HEK293 (cell line): Measurements from ENCODE around the gene TEKT5.

Source experiments
- CTCF ChIA-PET: fragments of 350-600 bp; formaldehyde crosslinking; extraction: SDS; loops from one replicate; lab custom pipeline; 2021; ENCODE audit warnings: antibody characterized with exemption; lab: Yijun Ruan, JAX
- POLR2A ChIA-PET: fragments of 300-600 bp; formaldehyde crosslinking; extraction: SDS; loops from one replicate; lab custom pipeline; 2020; ENCODE audit warnings: antibody characterized with exemption, inconsistent platforms; lab: Yijun Ruan, JAX
- H3K27ac ChIP-seq: fragments of 200-500 bp; sonication (Bioruptor generic); 2 replicates; pipeline ENCODE4 v1.5.1; 2014; ENCODE audit warnings: low read depth, low read length, control low read depth, inconsistent platforms; ENCODE audit errors: extremely low read depth
- H3K36me3 ChIP-seq, 2 experiments: fragments of 200-500 bp in 1 of 2; sonication (Bioruptor generic) in 1 of 2; 1 replicate in 1 of 2; 2 replicates in 1 of 2; pipeline ENCODE4 v1.5.1; 2014 to 2017; ENCODE audit warnings: inconsistent platforms in 2 of 2, low read length in 2 of 2; ENCODE audit not compliant: control insufficient read depth in 2 of 2, insufficient read depth in 1 of 2
- H3K4me1 ChIP-seq: fragments of 200-500 bp; sonication (Bioruptor generic); 2 replicates; pipeline ENCODE4 v1.5.1; 2014; ENCODE audit warnings: mild to moderate bottlenecking, low read length, inconsistent platforms; ENCODE audit not compliant: control insufficient read depth, insufficient read depth
- H3K4me3 ChIP-seq: 2 replicates; pipeline ENCODE4 v1.5.1; 2011; ENCODE audit warnings: low read depth, mild to moderate bottlenecking, control low read depth, low read length, moderate library complexity
- H3K9me3 ChIP-seq: fragments of 200-500 bp; sonication (Bioruptor generic); 2 replicates; pipeline ENCODE4 v1.5.1; 2014; ENCODE audit warnings: low read depth, low read length, inconsistent platforms; ENCODE audit not compliant: control insufficient read depth, insufficient read depth
- FEZF1 ChIP-seq: fragments of 450-650 bp; formaldehyde crosslinking; IDR thresholded peaks from 2 replicates; pipeline ENCODE4 v1.5.1; 2016; ENCODE audit warnings: missing biosample characterization, missing genetic modification characterization
- IKZF3 ChIP-seq: fragments of 450-650 bp; IDR thresholded peaks from 2 replicates; pipeline ENCODE4 v1.5.0; 2018; ENCODE audit warnings: missing biosample characterization, mild to moderate bottlenecking, missing genetic modification characterization, moderate library complexity
- KLF7 ChIP-seq: fragments of 450-650 bp; formaldehyde crosslinking; IDR thresholded peaks from 2 replicates; pipeline ENCODE4 v1.5.1; 2016; ENCODE audit warnings: missing biosample characterization, missing genetic modification characterization, borderline replicate concordance
- PRDM4 ChIP-seq: fragments of 450-650 bp; formaldehyde crosslinking; IDR thresholded peaks from 2 replicates; pipeline ENCODE4 v1.5.1; 2017; ENCODE audit warnings: missing biosample characterization, missing genetic modification characterization
- ZNF112 ChIP-seq: fragments of 450-650 bp; formaldehyde crosslinking; IDR thresholded peaks from 2 replicates; pipeline ENCODE4 v1.5.0; 2017; ENCODE audit warnings: missing biosample characterization, missing genetic modification characterization
- ZNF114 ChIP-seq: fragments of 450-650 bp; formaldehyde crosslinking; IDR thresholded peaks from 2 replicates; pipeline ENCODE4 v1.5.0; 2017; ENCODE audit warnings: missing biosample characterization, missing genetic modification characterization
- ZNF248 ChIP-seq: fragments of 450-650 bp; formaldehyde crosslinking; IDR thresholded peaks from 2 replicates; pipeline ENCODE4 v1.5.1; 2017; ENCODE audit warnings: missing biosample characterization, missing genetic modification characterization
- ZNF302 ChIP-seq: fragments of 450-650 bp; formaldehyde crosslinking; IDR thresholded peaks from 2 replicates; pipeline ENCODE4 v1.5.1; 2016; ENCODE audit warnings: missing biosample characterization, missing genetic modification characterization, low read depth
- ZNF391 ChIP-seq: fragments of 450-650 bp; formaldehyde crosslinking; IDR thresholded peaks from 2 replicates; pipeline ENCODE4 v1.5.1; 2016; ENCODE audit warnings: low read depth, missing biosample characterization, missing genetic modification characterization, borderline replicate concordance
- ZNF433 ChIP-seq: fragments of 450-650 bp; formaldehyde crosslinking; IDR thresholded peaks from 2 replicates; pipeline ENCODE4 v1.5.1; 2016; ENCODE audit warnings: missing biosample characterization, missing genetic modification characterization, low read depth
- ZNF48 ChIP-seq: fragments of 450-650 bp; formaldehyde crosslinking; IDR thresholded peaks from 2 replicates; pipeline ENCODE4 v1.5.1; 2016; ENCODE audit warnings: missing biosample characterization, missing genetic modification characterization
- ZNF514 ChIP-seq: fragments of 450-650 bp; formaldehyde crosslinking; IDR thresholded peaks from 2 replicates; pipeline ENCODE4 v1.5.1; 2016; ENCODE audit warnings: missing biosample characterization, missing genetic modification characterization
- ZNF558 ChIP-seq: fragments of 450-650 bp; formaldehyde crosslinking; IDR thresholded peaks from 2 replicates; pipeline ENCODE4 v1.5.1; 2016; ENCODE audit warnings: missing biosample characterization, missing genetic modification characterization
- ZNF623 ChIP-seq: fragments of 450-650 bp; formaldehyde crosslinking; IDR thresholded peaks from 2 replicates; pipeline ENCODE4 v1.5.1; 2016; ENCODE audit warnings: missing biosample characterization, missing genetic modification characterization
- ZNF677 ChIP-seq: fragments of 450-650 bp; IDR thresholded peaks from 2 replicates; pipeline ENCODE4 v1.5.0; 2018; ENCODE audit warnings: missing biosample characterization, mild to moderate bottlenecking, missing genetic modification characterization, moderate library complexity
- ZNF830 ChIP-seq: fragments of 450-650 bp; IDR thresholded peaks from 2 replicates; pipeline ENCODE4 v1.5.0; 2018; ENCODE audit warnings: missing biosample characterization, missing genetic modification characterization, low read depth, mild to moderate bottlenecking, moderate library complexity
- ZSCAN23 ChIP-seq: fragments of 450-650 bp; formaldehyde crosslinking; IDR thresholded peaks from 2 replicates; pipeline ENCODE4 v1.5.1; 2016; ENCODE audit warnings: missing biosample characterization, missing genetic modification characterization
- TF ChIP-seq, protein P1 (sequence below): fragments of 450-650 bp; formaldehyde crosslinking; IDR thresholded peaks from 2 replicates; pipeline ENCODE4 v1.5.1; 2016; ENCODE audit warnings: missing biosample characterization, missing genetic modification characterization
- TF ChIP-seq, protein P2 (sequence below): fragments of 450-650 bp; formaldehyde crosslinking; IDR thresholded peaks from 2 replicates; pipeline ENCODE4 v1.5.1; 2017; ENCODE audit warnings: missing biosample characterization, missing genetic modification characterization

TEKT5 gene

GRCh38 chr16:10699756-10700155 lies 5.0 kb upstream of the TEKT5 start:
- Histone ChIP-seq H3K36me3 (no peaks in the 10 kb centered on the region), H3K9me3 (no peaks in the 10 kb centered on the region), H3K4me1 (no peaks in the 10 kb centered on the region), H3K27ac (no peak overlapping the region), H3K4me3 (no peak overlapping the region)
- ChIA-PET POLR2A (no interaction called here), CTCF (no interaction called here)
- TF ChIP-seq ZNF433 (tag by site-specific recombination) (no peak), ZNF391 (tag by site-specific recombination) (no peak), IKZF3 (tag by site-specific recombination) (no peak), ZNF302 (tag by site-specific recombination) (no peak), ZNF558 (tag by site-specific recombination) (no peak), ZNF830 (tag by site-specific recombination) (no peak), FEZF1 (tag by site-specific recombination) (no peak), PRDM4 (tag by site-specific recombination) (no peak), ZNF514 (tag by site-specific recombination) (no peak), ZSCAN23 (no peak), ZNF112 (tag by site-specific recombination) (no peak), ZNF623 (tag by site-specific recombination) (no peak)
- TF ChIP-seq, protein P1, sequence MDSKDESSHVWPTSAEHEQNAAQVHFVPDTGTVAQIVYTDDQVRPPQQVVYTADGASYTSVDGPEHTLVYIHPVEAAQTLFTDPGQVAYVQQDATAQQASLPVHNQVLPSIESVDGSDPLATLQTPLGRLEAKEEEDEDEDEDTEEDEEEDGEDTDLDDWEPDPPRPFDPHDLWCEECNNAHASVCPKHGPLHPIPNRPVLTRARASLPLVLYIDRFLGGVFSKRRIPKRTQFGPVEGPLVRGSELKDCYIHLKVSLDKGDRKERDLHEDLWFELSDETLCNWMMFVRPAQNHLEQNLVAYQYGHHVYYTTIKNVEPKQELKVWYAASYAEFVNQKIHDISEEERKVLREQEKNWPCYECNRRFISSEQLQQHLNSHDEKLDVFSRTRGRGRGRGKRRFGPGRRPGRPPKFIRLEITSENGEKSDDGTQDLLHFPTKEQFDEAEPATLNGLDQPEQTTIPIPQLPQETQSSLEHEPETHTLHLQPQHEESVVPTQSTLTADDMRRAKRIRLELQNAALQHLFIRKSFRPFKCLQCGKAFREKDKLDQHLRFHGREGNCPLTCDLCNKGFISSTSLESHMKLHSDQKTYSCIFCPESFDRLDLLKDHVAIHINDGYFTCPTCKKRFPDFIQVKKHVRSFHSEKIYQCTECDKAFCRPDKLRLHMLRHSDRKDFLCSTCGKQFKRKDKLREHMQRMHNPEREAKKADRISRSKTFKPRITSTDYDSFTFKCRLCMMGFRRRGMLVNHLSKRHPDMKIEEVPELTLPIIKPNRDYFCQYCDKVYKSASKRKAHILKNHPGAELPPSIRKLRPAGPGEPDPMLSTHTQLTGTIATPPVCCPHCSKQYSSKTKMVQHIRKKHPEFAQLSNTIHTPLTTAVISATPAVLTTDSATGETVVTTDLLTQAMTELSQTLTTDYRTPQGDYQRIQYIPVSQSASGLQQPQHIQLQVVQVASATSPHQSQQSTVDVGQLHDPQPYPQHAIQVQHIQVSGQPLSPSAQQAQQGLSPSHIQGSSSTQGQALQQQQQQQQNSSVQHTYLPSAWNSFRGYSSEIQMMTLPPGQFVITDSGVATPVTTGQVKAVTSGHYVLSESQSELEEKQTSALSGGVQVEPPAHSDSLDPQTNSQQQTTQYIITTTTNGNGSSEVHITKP (tag by site-specific recombination) = no peak

- TF ChIP-seq ZNF114 (tag by site-specific recombination) = no peak
- no peak for TF ChIP-seq ZNF48 (tag by site-specific recombination)
- TF ChIP-seq ZNF677 (tag by site-specific recombination) = no peak
- TF ChIP-seq, protein P2, sequence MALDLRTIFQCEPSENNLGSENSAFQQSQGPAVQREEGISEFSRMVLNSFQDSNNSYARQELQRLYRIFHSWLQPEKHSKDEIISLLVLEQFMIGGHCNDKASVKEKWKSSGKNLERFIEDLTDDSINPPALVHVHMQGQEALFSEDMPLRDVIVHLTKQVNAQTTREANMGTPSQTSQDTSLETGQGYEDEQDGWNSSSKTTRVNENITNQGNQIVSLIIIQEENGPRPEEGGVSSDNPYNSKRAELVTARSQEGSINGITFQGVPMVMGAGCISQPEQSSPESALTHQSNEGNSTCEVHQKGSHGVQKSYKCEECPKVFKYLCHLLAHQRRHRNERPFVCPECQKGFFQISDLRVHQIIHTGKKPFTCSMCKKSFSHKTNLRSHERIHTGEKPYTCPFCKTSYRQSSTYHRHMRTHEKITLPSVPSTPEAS (tag by site-specific recombination) = no peak
- no peak for TF ChIP-seq ZNF248 (tag by site-specific recombination)
- no peak for TF ChIP-seq KLF7
- no peak for TF ChIP-seq ZNF112 (tag by site-specific recombination)
- Histone ChIP-seq H3K36me3 (no peaks in the 10 kb centered on the region), H3K4me1 (no peaks in the 10 kb centered on the region), H3K9me3 (no peaks in the 10 kb centered on the region), H3K4me3 (no peak overlapping the region), H3K27ac (no peak overlapping the region)
- ChIA-PET CTCF (no interaction called here), POLR2A (no interaction called here)
These were observed 424 bp downstream of the TEKT5 start for GRCh38 chr16:10694306-10694705.
